OCI-LY7 (cell line): ENCODE measurements around the gene VIP. TPM values are rescaled to one million over a fixed set of nuclear protein-coding genes. Genes with fewer than 3 reads are reported as not detected.

Experiments used
- BruUV-seq: library from RNA; stranded (reverse); fragments of 400-500 nt; replicated peaks from 2 replicates; lab custom pipeline; 2021; lab: Mats Ljungman, UMichigan
- CTCF ChIA-PET: fragments of 300-600 bp; sonication (Branson Sonifier 250); formaldehyde crosslinking; loops from one replicate; lab custom pipeline; 2022; ENCODE audit warnings: antibody characterized with exemption; ENCODE audit not compliant: unreplicated experiment; lab: Charles Lee
- POLR2A ChIA-PET: fragments of 300-600 bp; sonication (Branson Sonifier 250); formaldehyde crosslinking; loops from one replicate; lab custom pipeline; 2022; ENCODE audit warnings: antibody characterized with exemption; lab: Charles Lee
- DNase-seq: peaks from one replicate; pipeline ENCODE4 v3.0.0-alpha.2; 2015; ENCODE audit warnings: low spot score
- H2AFZ ChIP-seq: fragments of 200-600 bp; sonication (generic), shearing (Covaris generic); 2 replicates; pipeline ENCODE4 v1.6.1; 2014; ENCODE audit warnings: mild to moderate bottlenecking, antibody characterized with exemption, low read length, moderate library complexity
- H3K27ac ChIP-seq: fragments of 200-600 bp; sonication (generic); 2 replicates; pipeline ENCODE4 v1.5.1; 2014; ENCODE audit warnings: mixed run types, low read depth, mild to moderate bottlenecking, moderate library complexity, low read length, inconsistent platforms; ENCODE audit not compliant: poor library complexity, severe bottlenecking
- H3K36me3 ChIP-seq: fragments of 200-600 bp; sonication (generic); 2 replicates; pipeline ENCODE4 v1.6.1; 2014; ENCODE audit warnings: mild to moderate bottlenecking, antibody characterized with exemption, low read length, moderate library complexity, mixed read lengths; ENCODE audit not compliant: insufficient read depth
- H3K4me1 ChIP-seq: fragments of 200-600 bp; sonication (generic); 2 replicates; pipeline ENCODE4 v1.5.1; 2014; ENCODE audit warnings: mild to moderate bottlenecking, low read length; ENCODE audit not compliant: insufficient read depth, poor library complexity, severe bottlenecking
- H3K4me2 ChIP-seq: fragments of 200-600 bp; sonication (generic); 2 replicates; pipeline ENCODE4 v1.6.1; 2014; ENCODE audit warnings: mild to moderate bottlenecking, low read length
- H3K4me3 ChIP-seq: fragments of 200-600 bp; sonication (generic); 2 replicates; pipeline ENCODE4 v1.5.1; 2014; ENCODE audit warnings: mild to moderate bottlenecking, low read depth, low read length; ENCODE audit not compliant: poor library complexity, severe bottlenecking
- H3K79me2 ChIP-seq: fragments of 200-600 bp; sonication (generic); 2 replicates; pipeline ENCODE4 v1.6.1; 2016; ENCODE audit warnings: low read depth, mild to moderate bottlenecking, low read length, moderate library complexity, mixed read lengths; ENCODE audit not compliant: insufficient read depth
- H3K9me2 ChIP-seq: fragments of 200-600 bp; sonication (generic); 2 replicates; pipeline ENCODE4 v1.6.1; 2016; ENCODE audit warnings: mild to moderate bottlenecking, low read length, mixed read lengths; ENCODE audit not compliant: insufficient read depth
- H3K9me3 ChIP-seq: fragments of 200-600 bp; sonication (generic); 2 replicates; pipeline ENCODE4 v1.6.1; 2014; ENCODE audit warnings: mild to moderate bottlenecking, mixed run types, low read length, mixed read lengths
- H4K20me1 ChIP-seq: fragments of 200-600 bp; sonication (generic); 2 replicates; pipeline ENCODE4 v1.6.1; 2014; ENCODE audit warnings: mild to moderate bottlenecking, antibody characterized with exemption, low read length, moderate library complexity, mixed read lengths; ENCODE audit not compliant: insufficient read depth
- EZH2phosphoT487 ChIP-seq: fragments of 200-600 bp; sonication (generic); IDR thresholded peaks from 2 replicates; pipeline ENCODE4 v1.6.1; 2018; ENCODE audit warnings: low read depth, borderline replicate concordance, mild to moderate bottlenecking, mixed run types, antibody characterized with exemption, low read length, moderate library complexity, mixed read lengths
- intact Hi-C: fragments of 100-400 bp; cut with micrococcal nuclease; formaldehyde crosslinking; loops from one replicate; pipeline ENCODE4 v1.10.0; 2022; ENCODE audit not compliant: unreplicated experiment
- total RNA-seq, 2 experiments: library from RNA; depleted of rRNA in 1 of 2; stranded (reverse); fragments of >200 nt in 1 of 2; shearing (Covaris generic) in 1 of 2; gene quantifications; 2 replicates each; pipeline ENCODE4 v1.2.3, GENCODE V29; 2014 to 2022
- TF ChIP-seq, protein P1 (sequence below): fragments of 200-600 bp; sonication (generic); conservative IDR thresholded peaks from 2 replicates; pipeline ENCODE4 v1.5.1; 2014; ENCODE audit warnings: mild to moderate bottlenecking, antibody characterized with exemption, low read length, moderate library complexity, mixed read lengths

VIP gene
- total RNA-seq, 2 experiments from 2014 or later = not detected

DNA sequence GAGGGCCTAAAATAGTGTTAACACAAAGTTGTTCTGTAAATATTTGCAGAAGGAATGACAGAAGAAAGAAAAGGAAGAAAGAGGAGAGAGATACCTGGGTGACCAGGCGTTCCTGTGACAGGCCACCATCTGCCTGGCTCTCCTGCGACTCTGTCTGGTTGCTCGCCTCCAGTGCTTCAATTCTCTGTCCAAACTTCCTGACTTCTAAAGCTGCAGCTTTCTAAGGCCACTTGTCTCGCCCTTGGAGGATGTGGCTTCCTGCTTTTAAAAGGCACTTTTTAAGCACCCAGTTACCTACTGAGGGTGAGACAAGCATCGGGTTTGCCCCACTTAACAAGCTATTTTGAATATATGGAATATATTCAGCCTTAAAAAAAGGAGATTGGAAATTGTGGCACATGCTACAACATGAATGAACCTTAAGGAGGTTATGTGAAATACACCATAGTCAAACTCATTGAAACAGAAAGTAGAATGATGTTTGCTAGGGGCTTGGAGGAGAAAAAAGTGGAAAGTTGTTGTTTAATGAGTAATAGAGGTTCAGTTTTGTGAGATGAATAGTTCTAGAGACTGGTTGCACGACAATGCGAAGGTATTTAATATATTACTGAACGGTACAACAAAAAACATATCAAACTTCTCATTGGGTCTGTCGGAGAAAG is 32.8 kb downstream of the VIP start:
- intact Hi-C loops = no loop called here
- TF ChIP-seq, protein P1, sequence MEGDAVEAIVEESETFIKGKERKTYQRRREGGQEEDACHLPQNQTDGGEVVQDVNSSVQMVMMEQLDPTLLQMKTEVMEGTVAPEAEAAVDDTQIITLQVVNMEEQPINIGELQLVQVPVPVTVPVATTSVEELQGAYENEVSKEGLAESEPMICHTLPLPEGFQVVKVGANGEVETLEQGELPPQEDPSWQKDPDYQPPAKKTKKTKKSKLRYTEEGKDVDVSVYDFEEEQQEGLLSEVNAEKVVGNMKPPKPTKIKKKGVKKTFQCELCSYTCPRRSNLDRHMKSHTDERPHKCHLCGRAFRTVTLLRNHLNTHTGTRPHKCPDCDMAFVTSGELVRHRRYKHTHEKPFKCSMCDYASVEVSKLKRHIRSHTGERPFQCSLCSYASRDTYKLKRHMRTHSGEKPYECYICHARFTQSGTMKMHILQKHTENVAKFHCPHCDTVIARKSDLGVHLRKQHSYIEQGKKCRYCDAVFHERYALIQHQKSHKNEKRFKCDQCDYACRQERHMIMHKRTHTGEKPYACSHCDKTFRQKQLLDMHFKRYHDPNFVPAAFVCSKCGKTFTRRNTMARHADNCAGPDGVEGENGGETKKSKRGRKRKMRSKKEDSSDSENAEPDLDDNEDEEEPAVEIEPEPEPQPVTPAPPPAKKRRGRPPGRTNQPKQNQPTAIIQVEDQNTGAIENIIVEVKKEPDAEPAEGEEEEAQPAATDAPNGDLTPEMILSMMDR = no peak
- TF ChIP-seq EZH2phosphoT487 = no peak
- H3K4me2 ChIP-seq = no peak overlapping the region
- DNase-seq = peak; percentile 18
- BruUV-seq = no TSS peak
- ChIA-PET CTCF (interaction anchor here (1.3 kb wide), 1 partner anchor 15 kb away, joined by 4 read pairs; no protein-coding TSS in a partner anchor), POLR2A (interaction anchor here (0.7 to 1.0 kb wide), 5 partner anchors 10 to 1926 kb away, joined by 3 to 5 read pairs (median 4); no protein-coding TSS in a partner anchor)
- no peaks in the 10 kb centered on the region for H3K9me3 ChIP-seq
- H3K4me3 ChIP-seq = no peak overlapping the region
- no peak overlapping the region for H2AFZ ChIP-seq
- H3K27ac ChIP-seq = no peak overlapping the region
- H3K79me2 ChIP-seq = no peaks in the 10 kb centered on the region
- no peaks in the 10 kb centered on the region for H4K20me1 ChIP-seq
- H3K9me2 ChIP-seq = no peaks in the 10 kb centered on the region
- no peaks in the 10 kb centered on the region for H3K4me1 ChIP-seq
- H3K36me3 ChIP-seq = no peaks in the 10 kb centered on the region

DNA sequence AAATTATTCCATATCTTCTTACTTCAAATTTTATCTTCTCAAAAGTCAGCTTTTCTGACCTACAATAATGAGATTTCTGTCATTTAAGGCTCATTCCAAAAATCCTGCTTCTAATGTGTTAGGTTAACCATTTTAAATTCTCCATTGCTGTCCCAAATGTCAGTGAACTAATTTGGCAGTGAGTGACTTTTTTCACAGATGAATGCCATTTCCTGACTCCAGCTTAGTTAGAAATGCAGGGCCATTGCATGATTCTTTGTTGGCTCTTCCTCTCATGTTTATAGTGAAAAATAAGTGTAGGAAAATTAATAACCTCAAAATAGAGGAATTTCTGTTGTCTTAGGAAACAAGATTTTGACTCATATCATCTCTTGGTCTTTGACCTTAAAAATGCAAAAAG is 44.1 kb downstream of the VIP start:
- Histone ChIP-seq H3K4me2 (no peak overlapping the region), H3K9me3 (no peaks in the 10 kb centered on the region), H3K27ac (no peak overlapping the region), H3K4me1 (no peaks in the 10 kb centered on the region), H3K79me2 (no peaks in the 10 kb centered on the region), H3K4me3 (no peak overlapping the region), H3K9me2 (no peaks in the 10 kb centered on the region), H2AFZ (no peak overlapping the region), H3K36me3 (no peaks in the 10 kb centered on the region), H4K20me1 (no peaks in the 10 kb centered on the region)
- intact Hi-C loops = no loop called here
- DNase-seq = no peak
- no peak for TF ChIP-seq EZH2phosphoT487
- TF ChIP-seq, protein P1 = no peak
- ChIA-PET CTCF (no interaction called here), POLR2A (no interaction called here)
- no TSS peak for BruUV-seq

DNA sequence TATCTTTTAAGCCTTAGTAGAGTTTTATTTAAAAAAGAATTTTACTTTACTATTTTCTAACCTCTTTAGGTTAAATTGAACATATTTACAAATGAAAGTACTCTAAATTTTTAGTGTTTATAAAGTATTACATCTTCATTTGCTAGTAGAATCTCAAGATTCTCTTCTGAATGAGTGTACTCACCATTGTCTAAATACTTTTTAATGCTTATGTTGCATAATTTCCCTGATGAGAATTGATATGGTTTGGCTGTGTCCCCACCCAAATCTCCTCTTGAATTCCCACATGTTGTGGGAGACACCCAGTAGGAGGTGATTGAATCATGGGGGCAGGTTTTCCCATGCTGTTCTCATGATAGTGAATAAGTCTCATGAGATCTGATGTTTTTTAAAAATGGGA is 53.6 kb downstream of the VIP start:
- no peaks in the 10 kb centered on the region for H3K36me3 ChIP-seq

More for the DNA sequence above, 53.6 kb downstream of the VIP start:
- POLR2A ChIA-PET = no interaction called here
- H3K79me2 ChIP-seq = no peaks in the 10 kb centered on the region
- H2AFZ ChIP-seq = no peak overlapping the region
- intact Hi-C loops = no loop called here
- H3K27ac ChIP-seq = no peak overlapping the region
- no peak for DNase-seq
- H3K4me2 ChIP-seq = no peak overlapping the region
- TF ChIP-seq, protein P1 = no peak
- no peaks in the 10 kb centered on the region for H3K4me1 ChIP-seq
- no peak overlapping the region for H3K4me3 ChIP-seq
- H3K9me3 ChIP-seq = no peaks in the 10 kb centered on the region
- no TSS peak for BruUV-seq
- no peaks in the 10 kb centered on the region for H3K9me2 ChIP-seq
- CTCF ChIA-PET = no interaction called here
- no peaks in the 10 kb centered on the region for H4K20me1 ChIP-seq
